Bone marrow (tissue), 2 donors: ENCODE data around the gene KLHL29.

Experiments
- DNase-seq, 2 donors: peaks; one replicate each; lab custom pipeline; 2025; lab: John Stamatoyannopoulos, UW

KLHL29 gene

DNA sequence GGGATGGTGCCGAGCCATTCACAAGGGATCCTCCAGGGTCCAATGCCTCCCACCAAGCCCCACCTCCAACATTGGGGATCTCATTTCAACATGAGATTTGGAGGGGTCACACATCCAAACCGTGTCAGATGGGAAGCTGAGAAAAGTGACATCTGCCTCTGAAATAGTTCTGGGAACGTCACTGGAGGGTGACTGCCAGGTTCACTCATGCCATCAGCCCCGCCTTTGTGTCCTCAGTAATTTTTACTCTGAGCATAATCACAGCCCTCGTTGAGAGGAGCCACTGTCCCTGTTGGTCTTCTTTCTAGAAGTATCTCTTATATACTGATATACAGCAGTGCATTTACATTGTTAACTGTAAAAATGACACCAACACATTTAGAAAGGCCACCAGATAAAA, 67.4 kb downstream of the KLHL29 start:
- DNase-seq, result no peak

DNA sequence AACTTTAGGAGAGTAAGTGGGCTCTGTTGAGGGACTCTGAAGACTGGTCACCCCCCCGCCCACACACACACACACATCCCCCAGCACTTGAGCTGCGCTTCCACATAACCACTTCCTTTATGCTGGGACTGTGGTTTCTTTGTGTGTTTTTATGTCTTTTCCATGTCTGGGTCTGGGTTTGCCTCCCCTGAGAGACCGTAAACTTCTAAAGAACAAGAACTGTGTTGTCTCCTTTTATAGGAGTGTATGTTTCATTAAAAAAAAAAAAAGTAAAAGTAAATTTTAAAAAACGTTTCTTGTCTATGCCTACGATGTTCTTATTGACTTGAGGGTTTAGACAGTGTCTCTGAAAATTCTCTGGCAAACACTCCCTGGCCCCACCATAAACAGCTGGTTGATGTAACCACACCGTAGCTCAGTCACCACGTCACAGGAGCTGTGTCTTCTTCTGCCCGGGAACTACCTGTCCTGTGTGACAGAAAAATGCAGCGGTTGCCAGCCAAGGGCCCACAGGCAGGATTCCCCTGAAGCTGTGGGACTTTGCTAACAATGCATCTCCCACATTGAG, 68.0 kb downstream of the KLHL29 start:
- DNase-seq, result no peak

DNA sequence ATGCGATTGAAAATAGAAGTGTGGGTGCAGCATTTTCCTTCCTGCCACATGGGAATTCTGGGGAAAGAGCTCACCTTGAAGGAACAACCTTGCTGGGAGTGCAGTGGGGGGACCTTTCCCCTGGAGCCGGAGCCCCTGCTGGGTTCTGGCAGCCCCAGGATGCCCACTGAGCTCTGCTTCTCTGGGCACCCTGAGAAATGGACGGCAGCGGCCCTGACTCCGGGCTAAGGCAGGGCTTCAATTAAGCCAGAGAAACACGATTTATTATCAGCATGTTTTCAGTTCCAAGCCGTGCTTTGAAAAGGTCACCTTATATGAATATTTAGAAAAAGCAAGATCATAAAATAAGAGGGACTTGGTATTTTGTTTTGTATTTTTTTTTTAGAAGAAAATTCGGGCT, 68.5 kb downstream of the KLHL29 start:
- no peak for DNase-seq

DNA sequence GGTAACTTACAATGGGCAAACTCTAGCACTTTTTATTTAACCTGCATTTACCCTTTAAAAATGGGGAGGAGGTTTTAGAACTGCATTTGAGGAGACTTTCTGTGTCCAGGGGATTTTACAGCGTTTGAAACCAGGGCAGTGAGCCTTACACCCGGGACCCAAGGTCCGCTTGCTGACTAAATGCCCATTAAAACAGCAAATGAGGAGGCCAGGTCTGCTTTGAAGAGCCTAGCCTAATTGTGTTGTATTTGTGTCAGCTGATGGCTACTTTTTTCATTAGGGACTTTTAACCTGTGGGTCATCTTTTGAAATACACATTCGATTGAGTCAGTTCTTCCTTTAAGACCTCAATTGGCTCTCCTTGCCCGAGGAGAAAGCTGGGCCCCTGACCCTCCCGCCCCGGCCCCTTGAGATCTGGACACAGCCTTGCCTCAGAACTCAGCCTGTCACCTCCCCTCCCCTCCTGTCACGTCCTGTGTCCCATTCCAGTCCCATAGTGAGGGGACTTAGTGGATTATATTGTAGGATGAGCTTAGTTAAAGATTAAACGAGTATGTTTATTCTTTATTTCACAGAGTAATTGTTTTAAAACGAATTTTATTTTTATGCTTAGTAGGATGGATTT, 69.0 kb downstream of the KLHL29 start:
- DNase-seq, result no peak

DNA sequence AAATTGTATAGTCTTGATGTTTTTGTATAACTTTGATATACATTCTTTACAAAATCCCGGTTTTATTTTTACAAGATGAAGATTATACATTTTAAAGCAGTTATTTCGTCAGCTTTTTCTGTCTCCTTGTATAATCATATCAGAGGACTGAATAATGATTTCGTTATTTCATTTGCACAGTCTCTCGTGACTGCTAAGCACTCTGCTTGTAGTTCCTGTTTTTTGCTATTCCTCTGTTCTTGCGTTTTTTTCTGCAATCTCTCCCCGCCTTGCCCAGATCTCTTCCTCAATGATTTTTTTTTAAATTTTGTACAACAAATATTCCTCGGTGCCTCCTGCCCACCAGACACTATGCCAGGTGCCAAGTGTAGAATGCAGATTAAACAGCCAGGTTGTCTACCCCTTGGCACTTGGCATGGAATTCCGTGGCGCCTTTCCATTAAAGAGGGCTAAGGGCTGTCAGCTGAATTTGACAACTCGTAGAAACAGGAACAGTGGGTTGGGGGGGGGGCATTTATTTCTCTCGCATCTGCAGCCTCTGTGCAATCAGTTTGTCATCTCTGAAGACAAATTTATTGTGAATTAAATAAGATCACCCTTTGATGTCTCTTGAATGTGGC, 69.6 kb downstream of the KLHL29 start:
- no peak for DNase-seq

DNA sequence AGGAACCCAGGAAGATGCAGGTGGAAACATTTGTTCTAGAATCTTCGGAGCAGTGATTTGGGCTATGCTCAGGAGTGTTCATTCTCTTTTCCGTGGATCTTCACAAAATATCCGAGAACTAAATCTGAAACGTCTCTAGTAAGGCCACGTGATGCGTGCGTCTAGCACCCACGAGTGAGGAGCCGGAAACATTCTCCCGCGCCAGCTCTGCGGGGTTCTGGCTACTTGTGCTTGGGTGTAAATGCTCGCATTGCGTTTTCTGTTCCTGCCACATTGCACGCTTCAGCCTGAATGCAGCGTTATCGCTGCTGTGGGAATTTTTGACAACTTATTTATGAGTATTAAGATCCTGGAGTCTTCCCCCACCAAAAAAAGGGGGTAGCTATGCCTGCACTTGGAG, 71.4 kb downstream of the KLHL29 start:
- no peak for DNase-seq

DNA sequence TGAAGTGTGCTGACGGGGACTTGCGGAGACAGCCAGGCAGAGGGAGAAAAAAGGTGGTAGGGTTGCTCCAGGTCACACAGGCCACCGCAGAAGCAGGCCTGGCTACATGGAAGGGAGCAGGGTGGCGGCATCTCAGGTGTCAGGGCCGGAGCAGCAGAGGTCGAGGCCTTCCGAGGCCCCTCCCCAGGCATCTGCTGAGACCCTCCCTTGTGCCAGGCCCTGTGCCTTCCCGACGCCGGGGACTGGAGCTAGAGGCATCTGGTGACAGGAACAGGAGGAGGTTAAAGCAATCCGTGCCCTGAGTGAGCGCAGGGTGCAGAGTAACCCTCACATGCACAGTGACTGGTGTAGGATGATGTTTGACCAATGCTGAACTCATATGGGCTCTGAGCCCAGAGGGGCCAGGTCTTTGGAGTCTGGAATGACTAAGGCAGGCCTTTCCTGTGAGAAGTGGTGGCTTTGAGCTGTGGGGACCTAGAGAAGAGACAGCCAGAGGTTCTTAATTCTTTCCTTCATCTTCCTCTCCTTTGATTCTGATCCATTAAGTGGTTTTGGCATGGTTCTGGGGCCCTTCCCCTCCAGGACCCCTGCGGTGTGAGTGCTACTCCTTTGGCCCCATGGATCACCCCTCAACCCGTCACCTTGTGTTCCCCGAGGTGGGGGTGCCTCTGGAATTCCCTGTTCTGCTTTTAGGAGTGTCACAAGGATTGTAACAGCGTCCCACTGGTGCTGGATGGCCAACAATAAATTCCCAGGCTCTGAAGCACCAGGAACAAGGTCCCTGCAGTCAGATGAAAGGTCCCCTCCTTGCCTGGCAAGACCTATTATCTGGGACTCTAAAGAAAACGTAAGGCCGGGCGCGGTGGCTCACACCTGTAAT, 72.1 kb downstream of the KLHL29 start:
- no peak for DNase-seq

DNA sequence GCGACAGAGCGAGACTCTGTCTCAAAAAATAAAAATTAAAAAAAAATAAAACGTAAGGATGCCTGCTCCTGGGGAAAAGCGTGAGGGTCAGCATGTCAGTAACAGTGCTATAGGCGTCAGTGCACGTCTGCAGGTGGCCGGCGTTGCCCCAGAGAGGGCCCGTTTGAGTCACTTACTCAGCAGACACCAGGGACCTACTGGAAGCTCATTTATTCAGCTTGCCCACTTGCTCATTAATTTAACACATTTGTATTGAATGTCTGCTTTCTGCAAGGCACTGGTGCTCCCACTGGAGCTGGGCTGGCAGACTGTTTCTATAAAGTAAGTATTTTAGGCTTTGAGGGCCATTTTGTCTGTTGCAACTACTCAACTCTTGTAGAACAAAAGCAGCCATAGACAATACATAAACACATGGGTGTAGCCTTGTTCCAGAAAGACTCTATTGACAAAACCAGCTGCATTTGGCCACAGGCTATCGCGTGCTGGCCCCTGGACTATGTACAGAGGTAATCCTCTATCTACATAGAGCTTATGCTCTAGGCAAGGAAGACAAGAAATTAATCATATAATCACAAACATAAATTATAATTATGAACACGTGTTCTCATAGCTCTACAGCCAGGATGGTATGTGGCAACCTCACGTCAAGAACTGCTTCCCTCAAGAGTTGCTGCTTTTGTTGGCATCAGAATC, 73.2 kb downstream of the KLHL29 start:
- DNase-seq, result no peak

DNA sequence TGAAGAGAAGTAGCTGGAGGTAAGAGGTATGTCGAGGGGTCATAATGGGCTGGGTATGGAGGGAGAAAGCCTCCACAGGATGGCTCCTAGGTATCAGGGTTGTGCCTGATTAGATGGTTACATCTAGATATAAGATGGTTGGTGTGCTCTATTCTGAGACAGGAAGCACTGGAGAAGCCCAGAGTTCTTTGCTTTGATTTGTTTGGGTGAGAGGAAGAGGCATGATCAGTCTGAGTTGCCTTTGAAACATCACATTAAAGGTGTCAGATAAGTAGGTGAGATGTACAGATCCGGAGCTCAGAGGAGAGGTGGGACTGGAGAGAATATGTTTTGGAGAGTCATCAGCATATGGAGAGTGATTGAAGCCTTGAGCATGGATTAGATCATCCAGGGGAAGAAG, 74.1 kb downstream of the KLHL29 start:
- DNase-seq, result no peak

DNA sequence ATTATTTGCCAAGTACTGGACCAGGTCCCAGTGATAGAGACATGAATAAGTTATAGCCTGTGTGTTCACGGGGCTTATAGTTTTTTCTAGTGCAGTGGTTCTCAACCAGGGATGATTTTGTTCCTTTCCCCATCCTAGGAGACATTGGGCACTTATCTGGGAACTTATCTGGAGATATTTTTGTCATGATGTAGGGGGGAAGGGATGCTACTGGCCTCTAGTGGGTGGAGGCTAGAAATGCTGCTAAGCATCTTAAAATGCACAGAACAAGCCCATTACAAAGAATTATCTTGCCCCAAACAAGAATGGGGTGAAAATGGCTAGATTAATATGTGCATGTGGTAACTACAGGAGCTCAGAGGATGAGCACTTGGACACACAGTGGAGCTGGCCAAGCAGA, 75.2 kb downstream of the KLHL29 start:
- no peak for DNase-seq

DNA sequence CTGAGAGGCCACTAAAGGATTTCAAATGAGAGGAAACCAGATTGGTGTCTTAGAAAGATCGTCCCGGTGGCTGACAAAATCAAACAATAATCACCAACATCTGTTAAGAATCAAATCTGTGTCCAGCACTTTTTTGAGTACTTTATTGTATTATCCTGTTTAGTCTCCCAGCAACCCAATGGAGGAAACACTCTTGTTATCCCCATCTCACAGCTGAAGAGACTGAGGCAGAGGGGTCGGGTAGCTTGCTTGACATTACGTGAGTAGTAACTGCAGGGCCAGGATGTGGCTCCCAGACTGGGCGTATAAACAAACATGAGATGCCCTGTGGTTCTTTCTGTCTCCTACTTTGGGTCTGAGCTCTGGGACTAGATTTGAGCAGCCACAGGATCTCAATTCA, 76.0 kb downstream of the KLHL29 start:
- DNase-seq, result no peak

DNA sequence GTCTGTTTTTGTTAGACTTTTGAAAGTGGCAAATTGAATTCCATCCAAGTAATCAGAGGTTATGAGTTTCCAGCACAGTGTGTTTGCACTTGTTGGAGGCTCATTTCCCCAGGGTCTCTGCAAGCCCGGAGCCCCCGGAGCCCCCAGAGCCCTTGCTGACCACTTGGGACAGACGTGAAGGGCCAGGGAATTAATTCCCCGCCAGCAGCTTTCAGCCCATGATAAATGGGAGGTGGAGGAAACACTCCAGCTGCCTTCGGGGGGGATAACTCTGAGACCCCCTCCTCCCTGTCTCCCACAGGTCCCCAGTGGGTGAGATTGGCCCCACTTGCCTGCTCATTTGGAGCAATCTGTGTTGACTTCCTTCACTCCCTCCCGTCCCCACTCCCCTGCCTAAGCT, 79.2 kb downstream of the KLHL29 start:
- no peak for DNase-seq

DNA sequence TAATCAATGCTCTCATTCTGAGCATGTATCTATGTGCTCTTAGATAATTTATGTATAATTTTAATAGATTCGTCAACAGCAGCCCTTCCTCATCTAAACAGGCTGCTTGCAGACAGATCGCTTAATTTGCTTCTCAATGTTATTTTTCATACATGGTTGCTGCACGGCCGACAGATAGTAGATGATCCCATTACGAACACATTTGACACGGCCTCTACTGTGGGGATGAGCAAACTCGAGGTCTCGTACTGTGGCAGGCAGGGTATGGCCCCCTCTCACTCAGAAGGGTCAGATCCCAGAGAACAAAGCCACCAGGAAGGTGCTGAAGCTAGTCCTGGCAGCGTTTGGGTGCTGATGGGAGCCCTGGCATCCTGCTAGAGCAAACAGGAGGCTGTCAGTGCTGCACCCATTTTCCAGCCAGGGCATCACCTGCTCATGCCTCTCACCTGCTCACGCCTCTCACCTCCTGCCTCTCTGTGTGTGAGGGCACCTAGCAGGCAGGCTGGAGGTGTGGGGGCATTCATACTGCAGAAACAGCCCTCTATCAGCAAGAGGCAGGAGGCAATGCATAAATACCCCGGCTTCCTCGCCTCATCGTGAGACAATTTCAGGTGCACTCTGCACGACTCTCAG, 80.0 kb downstream of the KLHL29 start:
- no peak for DNase-seq

DNA sequence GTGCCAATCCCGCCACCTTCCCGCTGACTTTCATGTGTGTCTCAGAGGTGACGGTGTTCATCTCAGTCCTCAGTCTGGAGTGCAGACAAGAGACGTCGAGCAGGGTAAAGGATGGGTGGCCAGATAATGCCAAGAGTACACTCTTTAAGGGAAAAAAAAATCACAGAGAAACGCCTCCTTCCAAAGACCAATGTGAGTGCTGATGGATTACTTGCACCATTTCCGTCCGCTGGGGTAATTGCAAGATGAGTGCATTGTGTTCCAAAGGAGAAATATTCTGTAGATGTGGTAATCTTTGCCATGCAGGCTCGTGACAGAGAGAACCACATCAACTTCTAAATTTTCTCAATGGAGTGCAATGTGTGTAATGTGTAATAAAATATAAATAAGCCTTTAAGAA, 81.0 kb downstream of the KLHL29 start:
- DNase-seq, result no peak

DNA sequence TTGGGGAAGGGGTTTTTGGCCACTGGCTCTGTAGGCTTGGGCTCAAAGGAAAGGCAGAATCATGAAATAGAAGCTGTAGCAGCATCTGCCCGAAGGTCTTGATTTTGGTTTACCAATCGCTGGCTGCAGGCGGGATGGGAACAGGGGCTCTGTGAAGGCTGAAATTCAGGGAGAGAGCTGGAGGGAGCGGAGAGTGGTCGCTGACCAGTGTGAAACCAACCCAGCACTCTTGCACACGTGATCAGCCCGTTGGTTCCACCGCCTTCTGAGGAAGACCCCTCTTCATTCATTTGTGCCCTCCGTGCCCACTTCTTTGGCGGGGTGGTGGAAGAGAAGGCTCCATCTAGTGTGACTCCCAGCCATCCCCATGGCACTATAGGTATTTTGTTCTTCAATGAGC, 82.6 kb downstream of the KLHL29 start:
- no peak for DNase-seq

DNA sequence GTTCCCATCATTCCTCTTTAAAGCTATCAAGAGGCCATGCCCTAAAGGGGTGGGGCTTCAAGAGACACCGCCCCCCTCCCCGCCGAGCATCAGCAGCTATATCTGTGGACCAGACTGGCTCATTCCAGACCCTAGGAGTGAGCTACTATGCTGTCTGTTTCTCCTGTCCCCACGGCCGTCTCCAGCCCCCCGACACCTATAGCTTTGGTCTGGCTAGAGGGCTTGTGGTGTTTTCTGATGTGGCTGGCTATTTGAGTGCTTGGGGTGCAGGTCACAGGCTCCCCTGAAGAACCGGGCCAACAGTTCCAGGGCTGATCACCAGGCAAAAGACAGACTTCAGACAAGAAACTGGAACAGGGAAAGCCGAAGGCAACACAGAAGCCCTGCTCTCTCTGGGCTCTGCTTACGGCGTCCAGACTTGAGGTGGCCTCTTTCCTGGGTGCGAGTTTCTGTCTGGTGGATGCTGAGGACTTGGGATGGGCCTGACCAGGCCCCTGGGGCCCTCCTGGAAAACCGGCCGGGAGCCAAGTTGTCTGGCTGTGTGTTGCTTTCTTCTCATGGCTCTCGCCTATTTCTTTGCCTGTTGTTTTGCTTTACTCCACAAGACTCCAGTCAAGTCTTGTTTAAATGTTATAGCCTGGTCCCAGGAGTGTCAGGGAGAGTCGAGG, 83.6 kb downstream of the KLHL29 start:
- no peak for DNase-seq

DNA sequence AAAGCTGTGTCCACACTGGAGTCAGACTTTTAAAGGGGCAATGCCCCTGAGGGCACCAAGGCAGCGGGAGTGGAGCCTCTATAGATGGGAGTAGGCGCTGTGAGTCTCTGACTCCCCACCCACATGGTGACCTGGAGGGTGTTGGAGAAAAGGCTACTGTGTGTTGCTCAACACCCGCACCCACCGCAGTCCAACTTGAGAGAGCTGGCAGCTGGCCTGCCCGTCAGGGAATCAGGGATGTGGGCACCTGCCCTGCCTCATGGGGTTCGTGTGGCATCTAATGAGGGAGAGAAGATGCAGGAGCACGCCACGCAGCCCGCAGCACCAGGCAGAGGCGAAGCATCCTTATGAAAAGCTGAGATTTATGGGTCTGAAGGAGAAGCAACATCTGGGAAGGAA, 84.2 kb downstream of the KLHL29 start:
- DNase-seq, result no peak

DNA sequence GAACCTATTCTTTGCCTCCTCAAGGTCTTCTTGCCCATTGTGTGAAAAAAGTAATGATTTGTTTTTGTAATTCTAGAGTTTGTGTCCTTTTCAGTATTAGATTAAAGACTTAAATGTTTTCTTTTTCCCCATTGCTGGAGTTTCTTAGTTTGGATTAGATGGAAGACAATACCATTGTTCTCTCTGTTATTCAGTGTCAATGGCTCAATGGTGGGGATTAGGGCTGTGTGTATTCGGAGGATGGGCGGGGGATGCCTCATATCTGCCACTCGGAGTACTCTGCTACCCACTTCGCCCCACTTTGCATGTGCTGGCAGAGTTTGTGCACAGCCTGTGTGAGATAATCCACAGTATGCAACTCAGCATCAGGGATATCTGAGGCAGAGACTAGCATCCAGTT, 90.1 kb downstream of the KLHL29 start:
- DNase-seq, result no peak

DNA sequence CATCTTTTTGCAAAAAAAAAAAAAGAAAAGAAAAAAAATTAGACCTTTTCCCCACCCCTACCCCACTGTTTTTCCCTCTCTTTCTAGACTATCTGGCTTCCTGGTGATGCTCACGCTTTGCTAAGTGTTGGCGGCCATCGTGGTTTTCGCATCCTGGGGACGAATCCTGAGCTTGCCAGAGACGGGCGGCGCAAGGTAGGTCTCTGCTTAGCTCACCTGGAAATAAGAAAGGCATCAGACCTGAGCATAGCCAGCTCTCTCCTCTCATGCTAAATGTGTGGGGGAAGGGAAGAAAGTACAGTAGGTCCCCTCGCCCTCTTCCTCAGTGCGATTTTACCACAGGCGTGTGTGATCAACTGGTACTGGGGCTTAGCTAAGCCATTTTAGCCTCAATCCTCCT, 90.5 kb downstream of the KLHL29 start:
- no peak for DNase-seq

DNA sequence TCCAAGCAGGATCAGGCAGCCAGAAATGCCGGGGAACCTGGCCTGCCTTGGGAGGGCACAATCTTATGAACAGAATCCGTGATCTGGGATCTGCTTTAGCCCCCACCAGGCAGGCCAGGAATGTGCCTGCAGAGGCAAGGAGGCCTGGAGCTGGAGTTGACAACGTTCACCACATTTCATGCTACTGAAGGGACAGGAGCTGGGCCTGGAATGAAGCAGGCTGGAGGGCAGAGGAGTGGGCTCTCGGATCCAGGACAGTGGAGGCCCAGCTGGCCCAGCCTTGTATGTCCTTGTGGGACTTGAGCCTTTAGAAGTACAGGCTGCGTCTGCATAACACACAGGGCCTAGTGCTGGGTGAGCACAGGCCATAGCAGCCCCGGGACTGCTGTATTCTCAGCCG, 91.8 kb downstream of the KLHL29 start:
- DNase-seq, result no peak

DNA sequence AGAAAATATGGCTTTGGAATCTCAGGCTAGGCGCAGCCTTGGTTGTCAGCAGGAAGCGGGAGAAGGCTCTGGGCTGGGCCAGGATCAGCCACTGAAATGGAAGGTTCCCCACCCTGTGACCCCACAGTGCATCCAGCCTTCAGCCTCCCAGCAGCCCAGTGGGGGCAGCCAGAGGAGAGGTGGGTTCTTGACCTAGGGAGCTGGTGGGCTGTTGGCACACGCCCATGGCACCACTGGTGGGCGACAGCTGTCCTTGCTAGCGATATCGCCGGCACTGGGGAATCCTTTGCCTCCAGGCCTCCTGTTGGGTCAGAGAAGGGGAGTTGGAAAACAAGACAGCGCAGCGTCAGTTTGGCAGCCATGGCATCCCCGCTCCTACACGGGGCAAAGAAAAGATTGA, 92.4 kb downstream of the KLHL29 start:
- no peak for DNase-seq
